Measurements from ENCODE around the gene ATP6AP1.
A peak's percentile ranks its signal among the peaks of the same experiment; 100 is the strongest.
"Not testable (repeated sequence)": the region's sequence is repeated elsewhere in the genome, so short reads cannot be mapped to it uniquely, and the experiment has no call there.

ATP6AP1 gene

GRCh38 chrX:154399527-154400368 lies 28.7 kb upstream of the ATP6AP1 start:
- DNase-seq = no peak

GRCh38 chrX:154400369-154400817 lies 28.1 kb upstream of the ATP6AP1 start:
- DNase-seq = not testable (repeated sequence)

GRCh38 chrX:154401045-154401799 lies 27.3 kb upstream of the ATP6AP1 start:
- no peak for DNase-seq

GRCh38 chrX:154401918-154402621 lies 26.4 kb upstream of the ATP6AP1 start:
- no peak for DNase-seq

- DNase-seq = no peak
Measured at GRCh38 chrX:154402622-154403127, 25.8 kb upstream of the ATP6AP1 start.

GRCh38 chrX:154403192-154403591 lies 25.3 kb upstream of the ATP6AP1 start:
- no peak for DNase-seq

GRCh38 chrX:154403858-154404257 lies 24.6 kb upstream of the ATP6AP1 start:
- no peak for DNase-seq

GRCh38 chrX:154404625-154405192 lies 23.8 kb upstream of the ATP6AP1 start:
- DNase-seq = no peak

- no peak for DNase-seq
Measured at GRCh38 chrX:154408659-154409221, 19.7 kb upstream of the ATP6AP1 start.

- DNase-seq = no peak
Measured at GRCh38 chrX:154409222-154409871, 19.1 kb upstream of the ATP6AP1 start, which contains the start of gene DNASE1L1. TSS of gene DNASE1L1 (minus strand) at chrX:154409254. CDS start at chrX:154405568, 3,686 bp downstream.

GRCh38 chrX:154411981-154412340 lies 16.5 kb upstream of the ATP6AP1 start:
- DNase-seq = peak; percentile 87

- DNase-seq = no peak
Measured at GRCh38 chrX:154412468-154412867, 16.0 kb upstream of the ATP6AP1 start.

GRCh38 chrX:154413142-154413541 lies 15.3 kb upstream of the ATP6AP1 start:
- DNase-seq = no peak

- peak; percentile 86 for DNase-seq
Measured at GRCh38 chrX:154417157-154417556, 11.3 kb upstream of the ATP6AP1 start.

GRCh38 chrX:154419189-154419588 lies 9.3 kb upstream of the ATP6AP1 start:
- no peak for DNase-seq

GRCh38 chrX:154419688-154420401 lies 8.6 kb upstream of the ATP6AP1 start:
- peak; percentile 93 for DNase-seq

- DNase-seq = no peak
Measured at GRCh38 chrX:154420402-154420756, 8.1 kb upstream of the ATP6AP1 start.

GRCh38 chrX:154426916-154427770 lies 1.3 kb upstream of the ATP6AP1 start:
- no peak for DNase-seq

- DNase-seq = no peak
Measured at GRCh38 chrX:154429711-154430110, 1.2 kb downstream of the ATP6AP1 start.

GRCh38 chrX:154430479-154430878 lies 2.0 kb downstream of the ATP6AP1 start:
- DNase-seq = no peak

All from NCI-H1105 treated with DMSO at 0.1 percent for 48 hours (cell line).